Measurements from ENCODE around the gene GDF10.

GRCh38 chr10:47360419-47361040, 60.5 kb downstream of the GDF10 start:
- TF ChIP-seq CTCF (IDR thresholded peaks at IDR 0.05): no peak
- no peak for TF ChIP-seq POLR2A (IDR thresholded peaks at IDR 0.05)
